GOT3 (cell line): ENCODE results near the gene SZT2.
"Not testable (repeated sequence)": the region's sequence is repeated elsewhere in the genome, so short reads cannot be mapped to it uniquely, and the experiment has no call there.

Experiments
- DNase-seq: peaks from one replicate; lab custom pipeline; 2025; ENCODE audit warnings: mixed read lengths; lab: John Stamatoyannopoulos, UW

The SZT2 gene

DNA sequence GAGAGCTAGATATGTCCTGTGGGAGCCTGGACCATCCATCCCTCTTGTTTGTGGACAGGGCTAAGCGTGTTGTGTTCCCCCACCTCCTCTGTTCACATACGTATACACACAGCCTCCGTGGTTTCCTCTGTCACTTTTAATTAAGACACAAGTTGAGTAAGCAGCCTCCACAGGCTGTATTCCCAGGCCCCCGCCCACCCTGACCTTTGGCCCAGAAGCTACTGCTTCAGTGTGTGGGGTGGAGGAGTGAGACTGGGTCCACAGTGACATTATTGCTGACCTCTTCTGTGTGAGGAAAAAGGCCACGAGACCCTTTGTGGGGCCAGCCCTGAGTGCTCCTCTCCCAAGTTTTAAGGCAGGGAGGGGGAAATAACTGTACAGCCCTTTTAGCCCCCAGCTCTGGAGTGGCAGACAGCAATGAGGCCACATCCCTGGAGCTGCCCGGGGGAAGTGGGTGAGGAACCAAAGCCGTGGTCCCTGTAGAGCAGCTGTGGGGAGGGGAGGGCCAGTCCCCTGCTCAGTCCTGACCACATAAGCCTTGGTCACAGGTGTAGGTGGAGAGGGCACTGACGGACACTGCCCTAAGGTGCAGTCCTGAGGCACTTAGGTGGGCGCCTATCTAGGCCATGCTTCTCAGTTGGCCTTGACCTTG lies 26.3 kb upstream of the SZT2 start:
- DNase-seq, result no peak

DNA sequence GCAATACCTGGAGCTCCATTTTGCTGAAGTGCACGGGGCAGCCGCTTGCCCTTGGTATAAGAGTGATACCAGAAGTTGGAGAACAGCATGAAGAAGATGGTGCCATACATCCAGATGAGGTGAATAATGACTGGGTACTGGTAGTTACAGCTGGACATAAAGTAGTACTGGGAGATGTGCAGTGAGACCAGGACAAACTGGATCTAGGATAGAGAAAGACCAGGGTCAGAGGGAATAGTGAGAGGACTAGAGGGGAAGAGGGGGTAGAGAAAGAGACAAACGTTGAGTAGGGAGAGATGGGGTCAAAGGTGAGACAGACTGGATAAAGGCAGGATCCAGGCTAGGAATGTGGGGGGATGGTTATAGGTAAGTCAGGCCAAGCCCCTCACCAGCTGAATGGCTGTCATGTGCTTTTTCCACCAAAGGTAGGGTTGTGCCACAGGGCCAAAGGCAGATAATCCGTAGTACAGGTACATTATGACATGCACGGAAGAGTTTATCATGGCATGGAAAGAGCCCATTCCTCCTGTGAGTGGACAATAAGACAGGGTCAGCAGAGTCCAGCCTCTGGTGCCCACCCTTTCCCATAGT lies 25.7 kb upstream of the SZT2 start:
- DNase-seq, result no peak

DNA sequence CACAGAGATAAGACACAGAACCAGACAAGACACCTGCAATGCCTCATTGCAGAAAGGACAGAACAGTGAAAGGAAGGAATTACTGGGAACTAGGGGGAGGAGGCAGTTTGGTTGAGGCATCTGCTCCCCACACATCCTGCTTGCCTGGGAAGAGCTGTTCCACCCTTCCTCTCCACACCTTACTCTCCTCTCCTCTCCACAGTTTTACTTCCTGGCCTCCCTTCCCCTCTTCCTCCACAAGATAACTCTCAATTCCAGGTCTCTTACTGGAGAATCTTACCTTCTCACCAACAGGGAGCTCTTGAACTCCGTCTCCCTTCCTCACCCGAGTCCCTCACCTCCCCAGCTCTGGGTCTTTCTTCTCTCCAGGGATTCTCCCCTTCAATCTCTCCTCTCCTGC lies 24.0 kb upstream of the SZT2 start:
- no peak for DNase-seq

DNA sequence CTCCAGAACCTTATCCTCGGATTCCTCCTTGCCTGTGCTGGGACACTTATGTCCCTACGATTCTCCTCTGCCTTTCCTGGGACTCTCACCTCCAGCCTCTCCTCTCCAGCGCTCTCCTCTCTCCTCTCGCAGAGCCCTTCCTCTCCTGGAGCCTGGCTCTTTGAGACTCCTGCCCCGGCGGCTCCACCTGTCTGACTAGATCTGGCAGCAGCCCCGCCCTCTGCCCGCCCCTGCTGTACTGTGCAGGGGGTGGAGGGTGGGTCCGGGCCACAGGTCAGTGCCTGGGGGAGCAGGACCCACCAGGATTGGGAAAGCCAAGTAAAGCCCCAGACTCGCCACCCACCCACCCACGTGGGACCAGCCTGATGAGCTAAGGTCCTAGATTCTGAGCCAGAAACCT lies 23.5 kb upstream of the SZT2 start:
- no peak for DNase-seq

DNA sequence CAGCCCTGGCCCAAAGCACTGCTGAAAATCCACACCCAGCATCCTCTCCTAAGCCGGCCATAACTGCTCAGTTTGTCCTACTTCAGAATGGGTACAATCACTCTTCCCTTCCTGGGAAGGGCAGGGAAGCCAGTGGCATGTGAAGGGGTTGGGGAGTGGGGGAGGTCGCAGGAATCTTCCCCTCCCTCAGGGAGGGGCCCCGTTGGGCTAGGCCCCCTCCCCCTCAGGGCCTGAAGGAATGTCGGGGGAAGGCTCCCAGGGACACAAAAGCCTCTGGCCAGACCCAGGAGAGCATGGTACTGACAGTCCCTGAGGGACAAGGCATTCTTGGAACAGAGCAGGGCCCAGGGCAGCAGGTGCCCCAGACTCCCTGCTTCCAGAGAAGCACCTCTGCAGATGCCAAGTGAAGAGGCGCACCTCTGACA lies 23.1 kb upstream of the SZT2 start:
- DNase-seq, result no peak

DNA sequence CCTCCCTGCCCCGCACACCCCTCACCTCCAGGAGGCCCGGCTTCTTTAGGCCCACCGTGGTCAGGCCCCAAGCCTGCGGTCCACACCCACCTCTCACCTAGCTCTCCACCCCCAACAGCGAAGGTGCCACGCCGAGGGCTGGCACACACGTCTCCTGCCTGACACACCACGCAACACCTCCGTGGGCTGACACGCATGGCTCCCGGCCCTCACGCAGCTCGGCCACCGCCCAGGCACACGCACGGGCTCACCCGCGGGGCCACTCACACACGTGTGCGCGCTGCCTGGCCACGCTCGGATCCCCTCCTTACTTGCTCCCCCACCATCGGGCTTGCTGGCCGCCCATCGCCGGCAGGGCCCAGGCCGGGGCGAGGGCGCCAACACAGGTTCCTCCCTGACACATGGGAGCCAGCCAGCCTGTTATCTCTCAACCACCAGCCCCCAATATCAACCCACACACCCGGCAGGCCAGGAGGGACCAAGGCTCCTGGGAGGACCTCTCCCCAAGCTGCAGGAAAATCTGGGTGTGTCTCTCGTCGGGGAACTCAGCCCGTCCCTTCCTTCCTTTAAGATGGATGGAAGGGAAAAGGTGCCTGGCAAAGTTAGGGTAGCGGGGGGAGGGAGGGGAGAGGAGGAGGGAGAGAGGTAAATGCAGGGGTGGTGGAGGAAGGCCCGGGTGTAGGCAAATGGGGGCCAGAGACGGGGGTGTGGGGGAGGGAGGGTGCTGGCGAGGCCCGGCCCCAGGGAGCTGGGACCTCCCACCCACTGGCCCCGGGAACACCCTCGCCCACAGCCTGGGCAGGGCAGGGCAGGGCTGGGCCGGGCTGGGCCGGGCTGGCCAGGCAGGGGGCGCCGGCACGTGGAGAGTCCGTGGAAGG lies 22.4 kb upstream of the SZT2 start:
- no peak for DNase-seq

- peak; percentile 59 for DNase-seq
Measured at GRCh38 chr1:43367904-43368645, 21.6 kb upstream of the SZT2 start, which contains the start of gene ELOVL1. ELOVL1 (minus strand) TSS chr1:43368011; CDS start chr1:43365609, 2,402 bp downstream.

- no peak for DNase-seq
Measured at GRCh38 chr1:43368646-43369020, 21.1 kb upstream of the SZT2 start.

- not testable (repeated sequence) for DNase-seq
Measured at GRCh38 chr1:43369779-43370178, 19.9 kb upstream of the SZT2 start.

DNA sequence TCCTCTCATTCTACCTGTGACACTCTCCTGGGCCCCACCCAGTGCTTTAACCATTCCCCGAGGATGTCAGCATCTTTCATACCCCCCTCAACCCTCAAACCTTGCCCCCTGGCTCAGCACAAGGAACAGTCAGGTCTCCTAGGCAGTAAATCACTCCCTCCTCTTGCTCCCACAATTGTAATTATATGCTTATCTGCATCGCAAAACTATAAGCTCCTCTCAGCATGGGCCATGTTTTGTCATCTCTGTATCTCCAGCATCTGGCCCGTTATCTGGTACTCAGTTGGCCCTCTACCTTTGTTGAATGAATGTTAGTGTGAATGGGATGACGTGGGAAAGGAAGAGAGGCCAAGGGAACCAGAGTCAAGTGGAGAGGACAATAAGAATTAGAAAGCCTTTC lies 19.1 kb upstream of the SZT2 start:
- no peak for DNase-seq

- no peak for DNase-seq
Measured at GRCh38 chr1:43372172-43372571, 17.5 kb upstream of the SZT2 start.

GRCh38 chr1:43373066-43373940 lies 16.4 kb upstream of the SZT2 start:
- no peak for DNase-seq

- no peak for DNase-seq
Measured at GRCh38 chr1:43376723-43377235, 12.9 kb upstream of the SZT2 start.

DNA sequence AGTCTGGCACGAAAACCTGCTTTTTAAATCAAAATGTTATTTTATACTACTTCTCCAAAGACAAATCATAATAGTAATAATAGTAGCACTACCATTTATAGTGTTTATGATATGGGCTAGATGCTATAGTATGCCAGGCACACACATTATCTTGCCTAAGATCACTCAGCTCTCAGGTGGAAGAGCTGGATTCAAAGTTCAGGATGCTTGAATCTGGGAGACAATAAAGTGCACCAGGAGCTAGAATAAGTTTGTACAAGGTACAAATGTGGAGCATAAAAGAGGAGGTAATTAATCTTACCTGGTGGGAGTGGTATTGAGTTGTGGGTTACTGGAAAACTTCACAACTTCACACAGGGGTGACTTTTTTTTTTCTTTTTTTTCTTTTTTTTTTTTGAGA lies 11.9 kb upstream of the SZT2 start:
- DNase-seq, result no peak

DNA sequence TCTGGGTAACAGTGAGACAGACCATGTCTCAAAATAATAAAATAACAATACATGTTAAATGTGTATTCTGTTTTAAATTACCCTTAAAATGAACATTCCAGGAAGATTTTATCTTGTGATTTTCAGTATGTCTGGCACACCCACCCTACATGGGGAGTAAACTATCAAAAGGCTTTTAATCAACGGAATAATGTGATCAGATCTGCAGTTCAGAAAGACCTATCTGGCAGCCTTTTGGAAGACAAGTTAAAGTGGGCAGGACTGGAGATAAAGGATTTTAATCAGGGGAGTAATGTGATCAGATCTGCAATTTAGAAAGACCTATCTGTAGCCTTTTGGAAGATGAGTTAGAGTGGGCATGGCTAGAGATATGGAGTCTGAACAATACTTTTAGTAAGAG lies 10.2 kb upstream of the SZT2 start:
- no peak for DNase-seq

DNA sequence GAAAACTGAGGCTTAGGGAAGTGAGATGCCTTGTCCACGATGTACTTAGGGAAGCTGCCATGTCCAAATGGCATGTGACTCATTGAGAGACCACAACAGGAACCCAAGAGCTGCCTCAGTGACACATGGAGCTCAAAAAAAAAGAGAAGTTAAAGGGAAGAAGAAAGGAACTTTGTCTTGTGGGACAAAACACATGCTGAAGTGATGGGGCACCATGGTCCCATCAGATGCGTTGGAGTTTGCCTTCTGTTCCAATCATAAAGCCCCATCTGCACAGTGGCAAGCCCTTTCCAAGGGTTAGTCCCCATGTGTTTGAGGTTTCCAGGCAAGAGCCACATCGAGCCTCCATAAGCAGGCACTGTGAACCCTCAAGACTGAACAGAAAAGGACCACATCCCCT lies 8.1 kb upstream of the SZT2 start:
- no peak for DNase-seq

DNA sequence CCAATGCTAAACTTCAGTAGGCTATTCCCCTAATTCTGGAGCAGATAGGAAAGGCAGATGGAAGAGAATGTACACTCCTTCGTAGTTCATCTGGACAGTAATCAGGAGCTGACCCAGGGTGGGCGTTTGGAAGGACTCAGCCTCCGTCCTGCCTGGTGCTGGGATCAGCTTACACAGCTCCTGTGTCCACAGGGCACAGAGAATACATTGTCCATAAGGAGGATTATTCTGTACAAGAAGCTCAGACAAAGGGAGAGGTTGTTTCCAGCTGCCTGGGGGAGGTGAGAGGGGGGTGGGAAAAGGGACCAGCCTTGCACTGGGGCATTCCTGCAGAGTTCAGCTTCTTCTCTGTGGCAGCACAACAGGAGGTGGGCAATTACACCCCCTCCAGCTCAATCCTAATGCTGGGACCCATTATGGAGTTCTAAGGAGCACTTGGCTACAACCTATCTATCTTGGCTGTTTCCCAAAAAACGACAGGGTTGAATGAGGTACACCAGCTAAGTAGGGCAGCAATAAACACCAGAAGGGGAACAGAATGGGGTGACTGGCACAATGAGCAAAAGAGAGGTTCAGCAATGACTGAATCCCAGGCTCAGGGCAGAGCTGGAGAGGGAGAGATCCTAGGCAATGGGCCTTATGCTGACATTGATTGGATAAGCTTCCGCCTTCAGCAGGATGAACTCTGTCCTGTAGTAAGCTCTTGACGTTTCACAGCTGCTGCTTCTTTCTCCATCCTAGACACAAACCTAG lies 7.5 kb upstream of the SZT2 start:
- no peak for DNase-seq

GRCh38 chr1:43383449-43383848 lies 6.2 kb upstream of the SZT2 start:
- no peak for DNase-seq

- no peak for DNase-seq
Measured at GRCh38 chr1:43386676-43387075, 3.0 kb upstream of the SZT2 start.

DNA sequence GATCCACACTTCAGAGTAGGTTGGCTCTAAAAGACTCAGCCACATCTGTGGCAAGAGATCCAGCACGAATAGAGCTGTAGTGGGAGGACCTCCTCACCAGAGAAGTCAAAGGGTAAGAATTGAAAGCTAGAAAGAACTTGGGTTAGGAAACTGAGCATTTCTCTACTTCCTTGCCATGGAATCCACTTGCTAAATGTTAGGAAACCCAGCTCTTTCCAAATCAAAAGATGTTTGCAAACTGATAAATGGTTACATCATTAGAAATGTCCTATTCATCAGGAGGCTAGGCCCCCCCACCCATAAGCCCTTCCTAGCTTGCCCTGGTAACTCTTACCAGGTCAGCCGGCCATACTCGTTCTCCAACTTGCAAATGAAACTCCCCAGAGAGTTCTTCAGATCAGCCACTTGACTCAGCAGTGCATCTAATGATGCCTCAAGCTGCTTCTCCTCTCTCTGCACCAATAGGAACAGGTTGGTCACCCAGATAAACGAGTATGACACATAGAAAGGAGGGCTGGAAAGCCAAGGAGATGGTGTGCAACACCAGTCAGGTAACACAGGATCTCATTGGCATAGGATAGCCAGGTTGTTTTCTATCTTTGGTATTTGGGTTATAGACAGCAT lies 1.6 kb upstream of the SZT2 start:
- DNase-seq, result no peak
